Activated T-helper 1 cell treated with anti-CD3 and anti-CD28 coated beads, Interleukin-2, amount 50 U/mL, for 16 hours (primary cell): ENCODE data around the gene ATL2.
"Not testable (repeated sequence)": the region's sequence is repeated elsewhere in the genome, so short reads cannot be mapped to it uniquely, and the experiment has no call there.

Experiments
- DNase-seq, 2 donors: peaks; one replicate each; pipeline ENCODE4 v3.0.0-alpha.2; 2020; ENCODE audit warnings: low read depth in 1 of 2, low spot score in 1 of 2

ATL2 gene

GRCh38 chr2:38277245-38278116 lies 99.6 kb downstream of the ATL2 start:
- no peak for DNase-seq

GRCh38 chr2:38274286-38275276 lies 102.5 kb downstream of the ATL2 start:
- DNase-seq, result no peak

GRCh38 chr2:38271697-38272096 lies 105.4 kb downstream of the ATL2 start:
- DNase-seq, result no peak

GRCh38 chr2:38269421-38269820 lies 107.7 kb downstream of the ATL2 start:
- DNase-seq, result no peak

- no peak for DNase-seq
These were observed 108.3 kb downstream of the ATL2 start for GRCh38 chr2:38268691-38269327.

- no peak for DNase-seq
These were observed 109.1 kb downstream of the ATL2 start for GRCh38 chr2:38268001-38268400.

GRCh38 chr2:38267270-38267925 lies 109.7 kb downstream of the ATL2 start:
- no peak for DNase-seq

GRCh38 chr2:38266382-38267061 lies 110.6 kb downstream of the ATL2 start:
- no peak for DNase-seq

- DNase-seq, result no peak
These were observed 111.6 kb downstream of the ATL2 start for GRCh38 chr2:38265461-38265860.

GRCh38 chr2:38264396-38265221 lies 112.5 kb downstream of the ATL2 start:
- no peak for DNase-seq

GRCh38 chr2:38263293-38263692 lies 113.8 kb downstream of the ATL2 start:
- DNase-seq, result no peak

GRCh38 chr2:38262069-38262871 lies 114.8 kb downstream of the ATL2 start:
- no peak for DNase-seq

- no peak for DNase-seq
These were observed 115.5 kb downstream of the ATL2 start for GRCh38 chr2:38261569-38262068.

- no peak for DNase-seq
These were observed 116.1 kb downstream of the ATL2 start for GRCh38 chr2:38260972-38261371.

GRCh38 chr2:38260469-38260868 lies 116.6 kb downstream of the ATL2 start:
- DNase-seq, result no peak

- DNase-seq, result no peak
These were observed 117.8 kb downstream of the ATL2 start for GRCh38 chr2:38259311-38259710.

- DNase-seq, result not testable (repeated sequence)
These were observed 119.4 kb downstream of the ATL2 start for GRCh38 chr2:38257680-38258079.

GRCh38 chr2:38256610-38257009 lies 120.5 kb downstream of the ATL2 start:
- no peak for DNase-seq
